GM12878 (cell line): ENCODE measurements around the gene SFXN4. TPM values are rescaled to one million over a fixed set of nuclear protein-coding genes. Genes with fewer than 3 reads are reported as not detected.
A peak's percentile ranks its signal among the peaks of the same experiment; 100 is the strongest.

Experiments used
- ATF2 ChIP-seq: IDR thresholded peaks from 2 replicates; pipeline ENCODE4 v1.6.1; 2012; ENCODE audit warnings: low read length, inconsistent platforms
- BACH1 ChIP-seq: fragments of 450-650 bp; IDR thresholded peaks from 2 replicates; pipeline ENCODE4 v1.6.1; 2017; ENCODE audit warnings: mild to moderate bottlenecking, borderline replicate concordance
- BCL3 ChIP-seq: IDR thresholded peaks from 2 replicates; pipeline ENCODE4 v1.6.1; 2011; ENCODE audit warnings: borderline replicate concordance, low read depth, mild to moderate bottlenecking, moderate library complexity, low read length; ENCODE audit not compliant: insufficient read depth, poor library complexity, severe bottlenecking
- CTCF ChIP-seq, 3 experiments: IDR thresholded peaks in 2 of 3; conservative IDR thresholded peaks in 1 of 3; 2 replicates each; pipeline ENCODE4 v1.5.1; 2011; ENCODE audit warnings: low read depth in 3 of 3, low read length in 3 of 3, mild to moderate bottlenecking in 3 of 3, control low read depth in 2 of 3, moderate library complexity in 2 of 3, inconsistent platforms in 1 of 3, mixed read lengths in 1 of 3; ENCODE audit not compliant: control insufficient read depth in 2 of 3, insufficient read depth in 1 of 3; ENCODE audit errors: extremely low read depth in 1 of 3
- E2F4 ChIP-seq: IDR thresholded peaks from 2 replicates; pipeline ENCODE4 v1.6.1; 2012; ENCODE audit warnings: low read depth, low read length, improper control_type of control experiment
- IKZF2 ChIP-seq, 2 experiments: fragments of 450-650 bp; IDR thresholded peaks; 2 replicates each; pipeline ENCODE4 v1.6.1; 2017; ENCODE audit warnings: mild to moderate bottlenecking in 2 of 2, moderate library complexity in 2 of 2
- KAT2A ChIP-seq: conservative IDR thresholded peaks from 2 replicates; pipeline ENCODE4 v1.6.1; 2011; ENCODE audit warnings: low read depth, low read length; ENCODE audit not compliant: control insufficient read depth
- MEF2A ChIP-seq: IDR thresholded peaks from 2 replicates; pipeline ENCODE4 v1.6.1; 2011; ENCODE audit warnings: low read depth, mild to moderate bottlenecking, low read length, moderate library complexity; ENCODE audit not compliant: insufficient read depth
- MTA3 ChIP-seq: IDR thresholded peaks from 2 replicates; pipeline ENCODE4 v1.6.1; 2012; ENCODE audit warnings: low read length, inconsistent platforms, borderline replicate concordance
- NFYB ChIP-seq: IDR thresholded peaks from 2 replicates; pipeline ENCODE4 v1.6.1; 2011; ENCODE audit warnings: low read depth, mild to moderate bottlenecking, low read length, improper control_type of control experiment, moderate library complexity; ENCODE audit not compliant: insufficient read depth
- RAD51 ChIP-seq: fragments of 450-650 bp; IDR thresholded peaks from 2 replicates; pipeline ENCODE4 v1.6.1; 2016; ENCODE audit warnings: moderate library complexity, mild to moderate bottlenecking, inconsistent platforms
- ZBED1 ChIP-seq: IDR thresholded peaks from 2 replicates; pipeline ENCODE4 v1.6.1; 2016; ENCODE audit warnings: borderline replicate concordance
- ZBTB33 ChIP-seq: fragments of 450-650 bp; IDR thresholded peaks from 2 replicates; pipeline ENCODE4 v1.6.1; 2017; ENCODE audit warnings: mild to moderate bottlenecking
- ZNF687 ChIP-seq: fragments of 450-650 bp; IDR thresholded peaks from 2 replicates; pipeline ENCODE4 v1.6.1; 2017; ENCODE audit warnings: mild to moderate bottlenecking, moderate library complexity
- polyA plus RNA-seq, 11 experiments: library from polyadenylated mRNA; depleted of rRNA in 4 of 11; unstranded in 6 of 11; stranded (reverse) in 5 of 11; fragments of >200 nt; fragmentation: Nextera tagmentation in 4 of 11; fragmentation: Illumina TruSeq in 1 of 11; extraction: Ambion mirVana in 4 of 11; extraction: Trizol in 1 of 11; gene quantifications; 1 replicate in 1 of 11; 2 replicates in 10 of 11; pipeline versions ENCODE4 v1.2.1 to v1.2.3, GENCODE V29; 2011 to 2016; ENCODE audit warnings: inconsistent platforms in 2 of 11, missing spikeins in 2 of 11, low read depth in 1 of 11
- total RNA-seq, 4 experiments: library from RNA; depleted of rRNA in 3 of 4; stranded (reverse); fragments of >200 nt in 3 of 4; fragmentation: Illumina TruSeq in 1 of 4; extraction: Trizol in 1 of 4; gene quantifications; 2 replicates each; pipeline versions ENCODE4 v1.2.1 to v1.2.3, GENCODE V29; 2013 to 2021

SFXN4 gene
- total and polyA plus RNA-seq, 10 of the 15 experiments (the other 5 are each of a cell fraction or from before 2014, with no cell fraction given) = 40.7 to 111 (median 48.8) TPM

- TF ChIP-seq IKZF2 (IDR thresholded peaks at IDR 0.05) (no peak), RAD51 (0 out of 2 replicates have a peak, but pooled peaks have one; percentile 33), BCL3 (no peak), NFYB (no peak), ZBTB33 (no peak), ZBED1 (no peak), ATF2 (no peak), KAT2A (no peak), CTCF (IDR thresholded peaks at IDR 0.05 in 2 of 3, conservative IDR thresholded peaks at IDR 0.05 in 1 of 3; ENCODE audit: control insufficient read depth in 2 of 3, extremely low read depth in 1 of 3, insufficient read depth in 1 of 3, low read depth in 3 of 3, low read length in 3 of 3) (0 out of 6 replicates have a peak, but pooled peaks of 2 of the 3 experiments have one; percentile 1 to 14), BACH1 (peak; percentile 57), MTA3 (no peak), ZNF687 (peak; percentile 79), MEF2A (no peak), E2F4 (no peak)
Measured at GRCh38 chr10:119165171-119166117, at the start of gene SFXN4 (continued).
